Measurements from ENCODE around the gene RAB10.
A peak's percentile ranks its signal among the peaks of the same experiment; 100 is the strongest.
"Not testable (repeated sequence)": the region's sequence is repeated elsewhere in the genome, so short reads cannot be mapped to it uniquely, and the experiment has no call there.

RAB10 gene

GRCh38 chr2:26088931-26089330 lies 55.0 kb downstream of the RAB10 start:
- DNase-seq (ENCODE audit: low spot score), result not testable (repeated sequence)

GRCh38 chr2:26089337-26089736 lies 55.5 kb downstream of the RAB10 start:
- DNase-seq (ENCODE audit: low spot score), result no peak

- DNase-seq (ENCODE audit: low spot score), result no peak
Measured at GRCh38 chr2:26095758-26096157, 61.9 kb downstream of the RAB10 start.

GRCh38 chr2:26099933-26100332 lies 66.0 kb downstream of the RAB10 start:
- no peak for DNase-seq (ENCODE audit: low spot score)

- DNase-seq (ENCODE audit: low spot score), result no peak
Measured at GRCh38 chr2:26100384-26100783, 66.5 kb downstream of the RAB10 start.

GRCh38 chr2:26103752-26104151 lies 69.9 kb downstream of the RAB10 start:
- DNase-seq (ENCODE audit: low spot score), result no peak

GRCh38 chr2:26108701-26109100 lies 74.8 kb downstream of the RAB10 start:
- DNase-seq (ENCODE audit: low spot score), result not testable (repeated sequence)

GRCh38 chr2:26112201-26112600 lies 78.3 kb downstream of the RAB10 start:
- no peak for DNase-seq (ENCODE audit: low spot score)

- DNase-seq (ENCODE audit: low spot score), result no peak
Measured at GRCh38 chr2:26114151-26114550, 80.3 kb downstream of the RAB10 start.

GRCh38 chr2:26118682-26119081 lies 84.8 kb downstream of the RAB10 start:
- no peak for DNase-seq (ENCODE audit: low spot score)

- DNase-seq (ENCODE audit: low spot score), result no peak
Measured at GRCh38 chr2:26119521-26119920, 85.6 kb downstream of the RAB10 start.

- DNase-seq (ENCODE audit: low spot score), result no peak
Measured at GRCh38 chr2:26122630-26123029, 88.7 kb downstream of the RAB10 start.

- no peak for DNase-seq (ENCODE audit: low spot score)
Measured at GRCh38 chr2:26123426-26123825, 89.5 kb downstream of the RAB10 start.

GRCh38 chr2:26126074-26126473 lies 92.2 kb downstream of the RAB10 start:
- DNase-seq (ENCODE audit: low spot score), result no peak

GRCh38 chr2:26128176-26128575 lies 94.3 kb downstream of the RAB10 start:
- DNase-seq (ENCODE audit: low spot score), result no peak

GRCh38 chr2:26130763-26131162 lies 96.9 kb downstream of the RAB10 start:
- no peak for DNase-seq (ENCODE audit: low spot score)

- DNase-seq (ENCODE audit: low spot score), result no peak
Measured at GRCh38 chr2:26136451-26136850, 102.6 kb downstream of the RAB10 start.

- no peak for DNase-seq (ENCODE audit: low spot score)
Measured at GRCh38 chr2:26139269-26140183, 105.6 kb downstream of the RAB10 start.

GRCh38 chr2:26141145-26141769 lies 107.4 kb downstream of the RAB10 start:
- DNase-seq (ENCODE audit: low spot score), result no peak

- no peak for DNase-seq (ENCODE audit: low spot score)
Measured at GRCh38 chr2:26144031-26144430, 110.1 kb downstream of the RAB10 start.

GRCh38 chr2:26144953-26145680 lies 111.2 kb downstream of the RAB10 start:
- peak; percentile 66 for DNase-seq (ENCODE audit: low spot score)

- DNase-seq (ENCODE audit: low spot score), result no peak
Measured at GRCh38 chr2:26148501-26148900, 114.6 kb downstream of the RAB10 start.

GRCh38 chr2:26150243-26150642 lies 116.4 kb downstream of the RAB10 start:
- DNase-seq (ENCODE audit: low spot score), result no peak

All from CD4-positive, alpha-beta T cell treated with Interleukin-2 at 100 ng/mL for 4 hours (primary cell).